A549 (cell line): ENCODE data around the gene YTHDF2. TPM values are rescaled to one million over a fixed set of nuclear protein-coding genes. Genes with fewer than 3 reads are reported as not detected.
"Not testable (repeated sequence)": the region's sequence is repeated elsewhere in the genome, so short reads cannot be mapped to it uniquely, and the experiment has no call there.

ENCODE experiments used
- ATAC-seq, 2 experiments: fragments of 200-7000 bp in 1 of 2; fragments of >200 bp in 1 of 2; cut with Nextera tagmentation in 1 of 2; cut with Tn5 transposase in 1 of 2; 3 replicates each; pipeline versions ENCODE4 v1.8.0 to v1.9.1; 2018 to 2020; ENCODE audit warnings: mild to moderate bottlenecking in 1 of 2, moderate library complexity in 1 of 2
- CTCF ChIA-PET: fragments of 300-600 bp; sonication (Branson Sonifier 250); formaldehyde crosslinking; extraction: SDS; loops from one replicate; lab custom pipeline; 2021; ENCODE audit warnings: antibody characterized with exemption, inconsistent platforms; lab: Yijun Ruan, JAX
- POLR2A ChIA-PET: fragments of 350-600 bp; formaldehyde crosslinking; extraction: SDS; loops from one replicate; lab custom pipeline; 2021; ENCODE audit warnings: antibody characterized with exemption, inconsistent platforms; lab: Yijun Ruan, JAX
- DNase-seq, 2 experiments: peaks; one replicate each; pipeline versions ENCODE4 v3.0.0 to v3.0.0-alpha.2; 2011 to 2016; ENCODE audit warnings: low read depth in 1 of 2, low spot score in 1 of 2
- FAIRE-seq: peaks from 2 replicates; lab custom pipeline; 2011; peaks lifted over from hg19 to GRCh38; lab: Jason Lieb, UNC
- H3K27ac ChIP-seq, 2 experiments: fragments of >200 bp; sonication (Bioruptor Twin); formaldehyde crosslinking; 3 replicates each; pipeline ENCODE4 v1.5.1; 2016 to 2017
- H3K4me1 ChIP-seq: fragments of >200 bp; sonication (Bioruptor Twin); formaldehyde crosslinking; 3 replicates; pipeline ENCODE4 v1.6.1; 2016
- H3K4me2 ChIP-seq: fragments of >200 bp; sonication (Bioruptor Twin); formaldehyde crosslinking; 3 replicates; pipeline ENCODE4 v1.6.1; 2016
- H3K4me3 ChIP-seq: fragments of >200 bp; sonication (Bioruptor Twin); formaldehyde crosslinking; 3 replicates; pipeline ENCODE4 v1.5.1; 2016
- H3K9me3 ChIP-seq: fragments of >200 bp; sonication (Bioruptor Twin); formaldehyde crosslinking; 3 replicates; pipeline ENCODE4 v1.6.1; 2016
- ATOH8 ChIP-seq: fragments of 250-450 bp; sonication (Bioruptor Pico); IDR thresholded peaks from 2 replicates; pipeline ENCODE4 v1.5.0; 2020; ENCODE audit warnings: low read depth, mild to moderate bottlenecking, moderate library complexity
- CBX8 ChIP-seq: fragments of 200-600 bp; sonication (generic); IDR thresholded peaks from 2 replicates; pipeline ENCODE4 v1.6.1; 2016
- CHD4 ChIP-seq: fragments of 200-600 bp; sonication (generic); IDR thresholded peaks from 2 replicates; pipeline ENCODE4 v1.6.1; 2016; ENCODE audit warnings: antibody characterized with exemption, mild to moderate bottlenecking, borderline replicate concordance
- EHF ChIP-seq: fragments of 250-450 bp; sonication (Bioruptor Pico); IDR thresholded peaks from 2 replicates; pipeline ENCODE4 v1.5.0; 2020; ENCODE audit warnings: mild to moderate bottlenecking
- FOXS1 ChIP-seq: fragments of 250-450 bp; sonication (Bioruptor Pico); IDR thresholded peaks from 2 replicates; pipeline ENCODE4 v1.5.0; 2020; ENCODE audit warnings: mild to moderate bottlenecking, moderate library complexity
- GATA3 ChIP-seq: IDR thresholded peaks from 2 replicates; pipeline ENCODE4 v1.6.1; 2012; ENCODE audit warnings: borderline replicate concordance
- HES2 ChIP-seq: fragments of >200 bp; sonication (Bioruptor Twin); formaldehyde crosslinking; IDR thresholded peaks from 2 replicates; pipeline ENCODE4 v1.6.1; 2016
- JUN ChIP-seq, 2 experiments: fragments of >200 bp; sonication (Bioruptor Twin); formaldehyde crosslinking; IDR thresholded peaks; 2 replicates in 1 of 2; 3 replicates in 1 of 2; pipeline ENCODE4 v1.6.1; 2016 to 2017
- JUNB ChIP-seq: fragments of >200 bp; sonication (Bioruptor Twin); formaldehyde crosslinking; IDR thresholded peaks from 2 replicates; pipeline ENCODE4 v1.6.1; 2016
- MYC ChIP-seq: IDR thresholded peaks from 2 replicates; pipeline ENCODE4 v1.6.1; 2012; ENCODE audit warnings: mild to moderate bottlenecking, inconsistent platforms, low read length, improper control_type of control experiment, borderline replicate concordance
- POLR2AphosphoS2 ChIP-seq: conservative IDR thresholded peaks from 2 replicates; pipeline ENCODE4 v1.6.1; 2012; ENCODE audit warnings: low read length, improper control_type of control experiment, inconsistent platforms
- RCOR1 ChIP-seq: fragments of 150-350 bp; IDR thresholded peaks from 2 replicates; pipeline ENCODE4 v1.6.1; 2014; ENCODE audit warnings: antibody characterized with exemption, low read length, low read depth
- REST ChIP-seq: fragments of 200-600 bp; sonication (generic); IDR thresholded peaks from 2 replicates; pipeline ENCODE4 v1.6.1; 2016; ENCODE audit warnings: antibody characterized with exemption, mild to moderate bottlenecking, moderate library complexity
- RFX5 ChIP-seq: fragments of 450-650 bp; IDR thresholded peaks from 2 replicates; pipeline ENCODE4 v1.7.1; 2014; ENCODE audit warnings: antibody characterized with exemption, mild to moderate bottlenecking, moderate library complexity
- RNF2 ChIP-seq: fragments of 200-600 bp; sonication (generic); IDR thresholded peaks from 2 replicates; pipeline ENCODE4 v1.6.1; 2016; ENCODE audit warnings: low read depth, mild to moderate bottlenecking, antibody characterized with exemption, moderate library complexity, borderline replicate concordance
- ZFP36 ChIP-seq: fragments of 450-650 bp; IDR thresholded peaks from 2 replicates; pipeline ENCODE4 v1.6.1; 2014; ENCODE audit warnings: borderline replicate concordance; ENCODE audit not compliant: partially characterized antibody
- ZNF302 ChIP-seq: fragments of 250-450 bp; sonication (Bioruptor Pico); IDR thresholded peaks from 2 replicates; pipeline ENCODE4 v1.9.0; 2021; ENCODE audit warnings: inconsistent platforms, mild to moderate bottlenecking, moderate library complexity
- ZSCAN20 ChIP-seq: fragments of 250-450 bp; sonication (Bioruptor Pico); IDR thresholded peaks from 2 replicates; pipeline ENCODE4 v1.8.0; 2022; ENCODE audit warnings: mild to moderate bottlenecking, moderate library complexity
- WGBS: methylation state at CpG from one replicate; pipeline ENCODE4 v1.1.6; 2017; ENCODE audit errors: missing lambda C conversion rate; 5-methylcytosine and 5-hydroxymethylcytosine counted together
- polyA plus RNA-seq, 4 experiments: library from polyadenylated mRNA; depleted of rRNA in 3 of 4; stranded (reverse); fragments of >200 nt; fragmentation: RNase III in 1 of 4; extraction: RNeasy Plus Mini Kit Qiagen cat#74134 plus additional on column Dnase treatment in 1 of 4; gene quantifications; 2 replicates in 3 of 4; 3 replicates in 1 of 4; pipeline ENCODE4 v1.2.3, GENCODE V29; 2011 to 2017

The YTHDF2 gene
- polyA plus RNA-seq, 2 of the 4 experiments (the other 2 are of a cell fraction), result 53.2 to 55.6 TPM

GRCh38 chr1:28789816-28790215 is 53.1 kb downstream of the YTHDF2 start (continued):
- TF ChIP-seq CBX8 (no peak), HES2 (no peak), RFX5 (no peak)

GRCh38 chr1:28790377-28791035 is 53.8 kb downstream of the YTHDF2 start:
- DNase-seq (no peak), FAIRE-seq (no peak), ATAC-seq (no peak)
- Histone ChIP-seq H3K9me3 (no peaks in the 10 kb centered on the region), H3K27ac (no peak overlapping the region), H3K4me3 (no peak overlapping the region), H3K4me2 (no peak overlapping the region), H3K4me1 (no peaks in the 10 kb centered on the region)
- TF ChIP-seq CBX8 (no peak), JUN (IDR thresholded peaks at IDR 0.05) (no peak), ZSCAN20 (CRISPR knock-in tag) (no peak), MYC (no peak), GATA3 (no peak), CHD4 (no peak), RCOR1 (no peak), REST (no peak), FOXS1 (CRISPR knock-in tag) (no peak), EHF (CRISPR knock-in tag) (no peak), JUNB (no peak), HES2 (no peak), RNF2 (no peak), POLR2AphosphoS2 (no peak), ZNF302 (CRISPR knock-in tag) (no peak), ZFP36 (no peak), ATOH8 (CRISPR knock-in tag) (no peak)
- CTCF ChIA-PET, result interaction anchor here (1.6 to 2.1 kb wide), 2 partner anchors 86 to 91 kb away, joined by 5 to 12 read pairs; no protein-coding TSS in a partner anchor
- 78% methylated on average over 10 of the region's 12 CpGs for WGBS
- POLR2A ChIA-PET, result no interaction called here

- POLR2A ChIA-PET, DNase-seq, ATAC-seq, H3K4me3 ChIP-seq, H3K4me2 ChIP-seq, FAIRE-seq, H3K9me3 ChIP-seq, H3K4me1 ChIP-seq, H3K27ac ChIP-seq: not testable (repeated sequence)
- CTCF ChIA-PET, result interaction anchor here (1.0 to 1.8 kb wide), 4 partner anchors 8 to 242 kb away, joined by 3 to 7 read pairs (median 4); no protein-coding TSS in a partner anchor
- 68% methylated on average over 2 of the region's 2 CpGs for WGBS
Observed at GRCh38 chr1:28791929-28792328, 55.2 kb downstream of the YTHDF2 start.
